Measurements from ENCODE around the gene DRAXIN.

DNA sequence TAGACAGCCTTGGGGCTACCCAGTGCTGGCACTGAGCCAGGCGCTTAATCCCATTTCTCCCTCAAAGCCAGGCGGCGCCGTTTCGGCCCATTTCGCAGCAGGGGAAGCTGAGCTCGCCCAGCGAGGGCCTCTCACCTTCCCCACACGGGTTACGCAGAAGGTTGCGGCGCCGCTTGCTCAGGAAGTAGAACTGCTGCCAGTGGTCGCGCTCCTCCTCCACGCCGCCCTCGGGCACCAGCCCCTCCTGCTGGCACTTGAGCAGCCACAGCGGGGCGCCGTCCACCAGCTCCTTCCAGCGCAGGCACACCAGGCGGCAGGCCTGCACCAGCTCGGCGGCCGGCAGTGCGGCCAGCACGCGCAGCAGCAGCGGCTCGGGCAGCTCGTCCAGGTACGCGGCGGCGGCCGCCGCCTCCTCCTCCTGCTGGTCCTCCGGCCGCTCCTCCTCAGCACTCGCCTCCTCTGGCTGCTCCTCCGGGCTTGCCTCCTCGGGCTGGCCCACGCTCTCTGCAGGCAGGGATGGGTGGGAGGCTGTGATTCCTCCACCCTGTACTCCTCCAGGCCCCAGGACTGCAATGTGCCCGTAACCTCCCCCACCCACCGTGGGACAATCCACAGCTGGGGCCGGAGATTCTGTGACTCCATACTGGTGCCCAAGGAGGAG lies 41.0 kb upstream of the DRAXIN start:
- TF ChIP-seq GATA2 (IDR thresholded peaks at IDR 0.05; ENCODE audit: low read depth, low read length) (no peak), GATA3 (IDR thresholded peaks at IDR 0.05; ENCODE audit: low read depth, low read length) (no peak)

All from SH-SY5Y (cell line).